K562 (cell line): ENCODE data around the gene KRT24. TPM values are rescaled to one million over a fixed set of nuclear protein-coding genes. Genes with fewer than 3 reads are reported as not detected.

Source experiments
- ATAC-seq: fragments of 200-7000 bp; cut with Tn5 transposase; 3 replicates; pipeline ENCODE4 v1.9.1; 2020; ENCODE audit warnings: moderate library complexity
- BruUV-seq: library from RNA; stranded (reverse); fragments of 400-500 nt; replicated peaks from 2 replicates; lab custom pipeline; 2021; lab: Mats Ljungman, UMichigan
- CTCF ChIA-PET: fragments of 300-600 bp; formaldehyde crosslinking; extraction: SDS; loops from one replicate; lab custom pipeline; 2021; ENCODE audit warnings: low intra/inter-chr PET ratio; lab: Yijun Ruan, JAX
- POLR2A ChIA-PET: fragments of 300-600, 350-650 bp; sonication (Branson Sonifier 250); formaldehyde crosslinking; extraction: SDS; loops from one replicate; lab custom pipeline; 2021; ENCODE audit warnings: antibody characterized with exemption, inconsistent platforms; lab: Yijun Ruan, JAX
- DNase-seq, 4 experiments: peaks; one replicate each; pipeline versions ENCODE4 v3.0.0 to v3.0.0-alpha.2; 2011 to 2018; ENCODE audit warnings: low spot score in 3 of 4, mixed read lengths in 3 of 4; ENCODE audit errors: extremely low read depth in 1 of 4
- FAIRE-seq: peaks from 2 replicates; lab custom pipeline; 2011; peaks lifted over from hg19 to GRCh38; lab: Jason Lieb, UNC
- H2AFZ ChIP-seq: 2 replicates; pipeline ENCODE4 v1.6.0; 2011; ENCODE audit warnings: low read depth, low read length, control low read depth, inconsistent platforms
- H3K27ac ChIP-seq: fragments of 200-600 bp; 3 replicates; pipeline ENCODE4 v1.8.0; 2011; ENCODE audit warnings: low read depth, mild to moderate bottlenecking, control low read depth, inconsistent platforms, low read length, moderate library complexity, mixed read lengths; ENCODE audit errors: extremely low read depth
- H3K27me3 ChIP-seq, 2 experiments: fragments of 300-600 bp in 1 of 2; 2 replicates in 1 of 2; 3 replicates in 1 of 2; pipeline versions ENCODE4 v1.6.0 to v1.8.0; 2011; ENCODE audit warnings: inconsistent platforms in 2 of 2, low read length in 2 of 2, mild to moderate bottlenecking in 1 of 2, mixed read lengths in 1 of 2, moderate library complexity in 1 of 2; ENCODE audit not compliant: control insufficient read depth in 2 of 2, insufficient read depth in 2 of 2
- H3K36me3 ChIP-seq: fragments of 300-600 bp; 3 replicates; pipeline ENCODE4 v1.8.0; 2011; ENCODE audit warnings: mild to moderate bottlenecking, low read length, inconsistent platforms; ENCODE audit not compliant: control insufficient read depth, insufficient read depth
- H3K4me1 ChIP-seq, 2 experiments: fragments of 200-600 bp in 1 of 2; replicated peaks in 1 of 2; 2 replicates in 1 of 2; 3 replicates in 1 of 2; pipeline versions ENCODE4 v1.5.1 to v1.8.0; 2011; ENCODE audit warnings: inconsistent platforms in 2 of 2, low read length in 2 of 2, mild to moderate bottlenecking in 1 of 2, mixed read lengths in 1 of 2, moderate library complexity in 1 of 2; ENCODE audit not compliant: control insufficient read depth in 2 of 2, insufficient read depth in 2 of 2
- H3K4me2 ChIP-seq: 2 replicates; pipeline ENCODE4 v1.6.1; 2011; ENCODE audit warnings: low read length, control low read depth, inconsistent platforms, mixed read lengths; ENCODE audit not compliant: insufficient read depth
- H3K4me3 ChIP-seq: fragments of 200-600 bp; sonication (generic), shearing (Covaris generic); 2 replicates; pipeline ENCODE4 v1.5.1; 2016; ENCODE audit warnings: control low read depth, inconsistent platforms
- H3K79me2 ChIP-seq: fragments of 200-600 bp; 3 replicates; pipeline ENCODE4 v1.8.0; 2011; ENCODE audit warnings: low read length, inconsistent platforms; ENCODE audit not compliant: control insufficient read depth, insufficient read depth
- H3K9ac ChIP-seq, 2 experiments: 2 replicates each; pipeline versions ENCODE4 v1.6.0 to v1.6.1; 2011; ENCODE audit warnings: low read depth in 2 of 2, low read length in 2 of 2, control low read depth in 1 of 2, inconsistent platforms in 1 of 2, mild to moderate bottlenecking in 1 of 2, mixed read lengths in 1 of 2; ENCODE audit not compliant: insufficient read depth in 1 of 2
- H3K9me1 ChIP-seq: one replicate; pipeline ENCODE4 v1.6.0; 2011; ENCODE audit warnings: inconsistent platforms, mild to moderate bottlenecking, low read length, moderate library complexity; ENCODE audit not compliant: control insufficient read depth, insufficient read depth
- H3K9me3 ChIP-seq: replicated peaks from 2 replicates; pipeline ENCODE4 v1.5.1; 2011; ENCODE audit warnings: low read depth, low read length, inconsistent platforms; ENCODE audit not compliant: control insufficient read depth, insufficient read depth
- H4K20me1 ChIP-seq: replicated peaks from 2 replicates; pipeline ENCODE4 v1.6.1; 2011; ENCODE audit warnings: low read length, inconsistent platforms, mixed read lengths; ENCODE audit not compliant: control insufficient read depth, insufficient read depth
- CEBPB ChIP-seq: fragments of 450-650 bp; IDR thresholded peaks from 2 replicates; pipeline ENCODE4 v1.6.1; 2016; ENCODE audit warnings: missing genetic modification characterization, missing compliant biosample characterization
- MAZ ChIP-seq, 2 experiments: fragments of 450-650 bp in 1 of 2; sonication (generic) in 1 of 2; formaldehyde crosslinking; IDR thresholded peaks in 1 of 2; conservative IDR thresholded peaks in 1 of 2; 2 replicates each; pipeline versions ENCODE4 v1.4.0 to v1.5.0; 2020; ENCODE audit warnings: mild to moderate bottlenecking in 1 of 2, missing genetic modification reagents in 1 of 2
- POLR3A ChIP-seq: IDR thresholded peaks from 2 replicates; pipeline ENCODE4 v1.6.1; 2011; ENCODE audit warnings: borderline replicate concordance, mild to moderate bottlenecking, moderate library complexity; ENCODE audit not compliant: insufficient read length, insufficient read depth; ENCODE audit errors: extremely low read depth
- SMC3 ChIP-seq: conservative IDR thresholded peaks from 2 replicates; pipeline ENCODE4 v1.6.1; 2011; ENCODE audit warnings: low read depth, low read length, improper control_type of control experiment; ENCODE audit not compliant: insufficient read depth
- ZNF121 ChIP-seq: sonication (generic); formaldehyde crosslinking; conservative IDR thresholded peaks from 2 replicates; pipeline ENCODE4 v1.8.0; 2022; ENCODE audit warnings: missing genetic modification reagents
- WGBS: fragments of 100-300 bp; shearing (Covaris generic); methylation state at CpG from one replicate; pipeline ENCODE4 v1.1.6; 2016; ENCODE audit warnings: low coverage, mixed read lengths; ENCODE audit not compliant: insufficient coverage; ENCODE audit errors: missing lambda C conversion rate; 5-methylcytosine and 5-hydroxymethylcytosine counted together
- in situ Hi-C: fragments of 300-500 bp; cut with MboI; formaldehyde crosslinking; loops from 4 replicates; pipeline ENCODE4 v1.15.0; 2018; ENCODE audit warnings: inconsistent platforms, mixed read lengths
- intact Hi-C: fragments of 100-400 bp; cut with micrococcal nuclease; formaldehyde crosslinking; loops from 2 replicates; pipeline ENCODE4 v1.14.2; 2022
- polyA plus RNA-seq, 8 experiments: library from polyadenylated mRNA; depleted of rRNA in 4 of 8; stranded (reverse) in 5 of 8; unstranded in 3 of 8; fragments of >200 nt; fragmentation: Nextera tagmentation in 2 of 8; fragmentation: Illumina TruSeq in 1 of 8; extraction: Ambion mirVana in 2 of 8; extraction: Trizol in 1 of 8; gene quantifications; 2 replicates each; pipeline versions ENCODE4 v1.2.1 to v1.2.3, GENCODE V29; 2011 to 2014; ENCODE audit warnings: inconsistent platforms in 1 of 8, missing spikeins in 1 of 8
- total RNA-seq, 7 experiments: library from RNA; depleted of rRNA in 6 of 7; stranded (reverse); fragments of >200 nt in 6 of 7; fragmentation: Illumina TruSeq in 2 of 7; extraction: Trizol in 2 of 7; gene quantifications; 2 replicates each; pipeline versions ENCODE4 v1.2.1 to v1.2.3, GENCODE V29; 2011 to 2021; ENCODE audit warnings: low replicate concordance in 1 of 7

The KRT24 gene
- total and polyA plus RNA-seq, 9 of the 15 experiments (the other 6 are each of a cell fraction or from before 2014, with no cell fraction given), result not detected

- no TSS peak for BruUV-seq
- Histone ChIP-seq H3K27ac (no peak overlapping the region), H4K20me1 (no peaks in the 10 kb centered on the region), H3K27me3 (peaks cover 38 to 41% of the 10 kb centered on the region in 2 experiments), H2AFZ (no peak overlapping the region), H3K9me1 (no peaks in the 10 kb centered on the region)
- WGBS, result 2% methylated on average over 3 of the region's 3 CpGs
- ATAC-seq (no peak), FAIRE-seq (no peak)
- intact Hi-C loops, result no loop called here
- TF ChIP-seq CEBPB (tag) (peak; percentile 59; the same call in 1 of the 2 replicates), SMC3 (no peak), ZNF121 (no peak), POLR3A (no peak), MAZ (CRISPR knock-in tag; conservative IDR thresholded peaks at IDR 0.05 in 1 of 2, IDR thresholded peaks at IDR 0.05 in 1 of 2) (no peak)
- TF ChIP-seq, all 486 proteins: peak for 1
- ChIA-PET CTCF (no interaction called here), POLR2A (interaction anchor here (0.8 to 1.3 kb wide), 2 partner anchors 26 to 29 kb away, joined by 3 to 5 read pairs; no protein-coding TSS in a partner anchor)
- no peak overlapping the region for H3K9ac ChIP-seq
- H3K36me3 ChIP-seq, result no peaks in the 10 kb centered on the region
- no peaks in the 10 kb centered on the region for H3K4me1 ChIP-seq
- DNase-seq, result no peak
- no peaks in the 10 kb centered on the region for H3K9me3 ChIP-seq
- H3K79me2 ChIP-seq, result no peaks in the 10 kb centered on the region
- no peak overlapping the region for H3K4me2 ChIP-seq
- no peak overlapping the region for H3K4me3 ChIP-seq
- in situ Hi-C loops, result no loop called here
Measured at GRCh38 chr17:40696651-40697072, 6.9 kb downstream of the KRT24 start.
